Measurements from ENCODE around the gene MEF2A.

Gene MEF2A

DNA sequence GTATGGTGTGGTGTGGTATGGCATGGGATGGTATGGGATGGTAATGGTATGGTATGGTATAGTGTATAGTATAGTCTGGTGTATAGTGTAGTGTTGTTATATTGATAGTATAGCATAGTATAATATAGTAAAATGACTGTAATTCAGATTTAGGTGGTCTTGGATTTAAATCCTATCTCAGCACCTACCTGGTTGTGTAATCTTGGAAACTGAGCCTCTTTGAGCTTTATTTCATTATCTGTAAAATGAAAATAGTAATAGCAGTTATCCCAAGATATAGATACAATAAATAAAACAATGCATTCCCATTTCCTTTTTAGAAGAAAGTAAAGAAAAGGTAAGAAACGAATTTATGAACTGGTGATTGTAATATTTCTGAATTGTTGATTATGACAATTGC, 27.5 kb upstream of the MEF2A start:
- TF ChIP-seq, protein P1, sequence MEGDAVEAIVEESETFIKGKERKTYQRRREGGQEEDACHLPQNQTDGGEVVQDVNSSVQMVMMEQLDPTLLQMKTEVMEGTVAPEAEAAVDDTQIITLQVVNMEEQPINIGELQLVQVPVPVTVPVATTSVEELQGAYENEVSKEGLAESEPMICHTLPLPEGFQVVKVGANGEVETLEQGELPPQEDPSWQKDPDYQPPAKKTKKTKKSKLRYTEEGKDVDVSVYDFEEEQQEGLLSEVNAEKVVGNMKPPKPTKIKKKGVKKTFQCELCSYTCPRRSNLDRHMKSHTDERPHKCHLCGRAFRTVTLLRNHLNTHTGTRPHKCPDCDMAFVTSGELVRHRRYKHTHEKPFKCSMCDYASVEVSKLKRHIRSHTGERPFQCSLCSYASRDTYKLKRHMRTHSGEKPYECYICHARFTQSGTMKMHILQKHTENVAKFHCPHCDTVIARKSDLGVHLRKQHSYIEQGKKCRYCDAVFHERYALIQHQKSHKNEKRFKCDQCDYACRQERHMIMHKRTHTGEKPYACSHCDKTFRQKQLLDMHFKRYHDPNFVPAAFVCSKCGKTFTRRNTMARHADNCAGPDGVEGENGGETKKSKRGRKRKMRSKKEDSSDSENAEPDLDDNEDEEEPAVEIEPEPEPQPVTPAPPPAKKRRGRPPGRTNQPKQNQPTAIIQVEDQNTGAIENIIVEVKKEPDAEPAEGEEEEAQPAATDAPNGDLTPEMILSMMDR (conservative IDR thresholded peaks at IDR 0.05), result no peak
- no peak overlapping the region for H3K27ac ChIP-seq

DNA sequence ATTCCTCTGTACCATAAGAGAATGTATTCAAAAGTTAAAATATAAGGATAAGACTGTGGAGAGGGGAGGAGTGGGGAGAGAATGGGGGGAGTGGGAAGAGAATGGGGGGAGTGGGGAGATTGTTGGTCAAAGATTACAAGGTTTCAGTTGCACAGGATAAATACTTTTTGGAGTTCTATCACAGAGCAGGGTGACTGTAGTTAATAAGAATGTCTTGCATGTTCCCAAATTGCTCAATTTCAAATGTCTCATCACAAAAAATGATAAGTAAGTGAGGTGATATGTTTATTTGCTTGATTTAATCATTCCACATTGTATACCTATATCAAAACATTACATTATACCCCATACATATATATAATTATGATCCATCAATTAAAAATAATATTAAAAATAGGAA, 23.0 kb upstream of the MEF2A start:
- no peak overlapping the region for H3K27ac ChIP-seq
- TF ChIP-seq, protein P1 (conservative IDR thresholded peaks at IDR 0.05), result no peak

DNA sequence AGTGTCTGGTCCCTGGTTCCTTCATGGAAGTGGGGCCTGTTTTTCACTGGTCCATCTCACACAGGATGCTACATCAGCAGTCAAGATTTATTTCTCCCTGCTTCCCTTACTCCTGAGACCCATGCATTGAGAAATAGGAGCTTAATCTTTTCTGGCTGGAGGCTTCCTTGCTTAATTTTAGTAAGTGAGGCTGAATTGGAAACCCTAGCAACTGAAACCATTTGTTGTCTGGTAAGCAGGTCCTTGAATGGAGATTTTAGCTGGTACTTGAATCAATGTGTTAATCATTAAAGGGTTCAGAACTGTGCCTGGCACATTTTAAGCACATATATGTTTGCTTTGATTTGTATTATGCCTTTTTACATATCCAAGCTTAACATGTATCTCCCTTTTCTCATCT, 20.2 kb upstream of the MEF2A start:
- no peak overlapping the region for H3K27ac ChIP-seq
- TF ChIP-seq, protein P1 (conservative IDR thresholded peaks at IDR 0.05), result no peak

DNA sequence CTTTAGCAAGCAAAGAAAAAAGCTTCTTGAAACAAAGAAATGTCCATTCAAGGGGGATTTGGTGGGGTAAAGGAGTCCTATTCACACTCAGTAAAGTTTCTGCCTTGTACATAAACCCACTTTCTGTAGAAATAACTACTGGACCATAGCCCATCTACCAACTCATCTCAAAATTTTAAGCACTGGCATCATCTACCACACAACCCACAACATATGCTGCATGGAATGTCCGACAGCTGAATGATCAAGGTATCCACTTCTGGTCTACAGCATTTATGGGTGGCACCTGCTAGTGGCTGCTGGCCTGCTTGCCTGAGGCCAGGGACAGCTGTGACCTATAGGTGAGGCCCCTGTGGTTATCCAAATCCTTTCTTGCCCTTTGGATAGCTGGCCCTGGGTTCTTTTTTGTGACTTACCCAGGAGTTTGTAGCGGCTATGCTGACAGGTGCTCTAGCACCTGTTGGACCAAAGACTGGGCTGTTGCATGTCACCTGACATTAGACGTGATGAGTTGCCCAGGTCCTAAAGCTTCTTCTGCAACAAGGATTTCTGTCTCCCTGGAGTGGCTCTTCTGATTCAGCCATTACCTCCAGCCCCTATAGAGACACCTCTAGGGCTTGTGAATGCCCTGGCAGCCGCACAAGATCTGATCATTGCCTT, 19.2 kb upstream of the MEF2A start:
- TF ChIP-seq, protein P1 (conservative IDR thresholded peaks at IDR 0.05), result no peak
- no peak overlapping the region; the same call in 1 of the 2 replicates for H3K27ac ChIP-seq

DNA sequence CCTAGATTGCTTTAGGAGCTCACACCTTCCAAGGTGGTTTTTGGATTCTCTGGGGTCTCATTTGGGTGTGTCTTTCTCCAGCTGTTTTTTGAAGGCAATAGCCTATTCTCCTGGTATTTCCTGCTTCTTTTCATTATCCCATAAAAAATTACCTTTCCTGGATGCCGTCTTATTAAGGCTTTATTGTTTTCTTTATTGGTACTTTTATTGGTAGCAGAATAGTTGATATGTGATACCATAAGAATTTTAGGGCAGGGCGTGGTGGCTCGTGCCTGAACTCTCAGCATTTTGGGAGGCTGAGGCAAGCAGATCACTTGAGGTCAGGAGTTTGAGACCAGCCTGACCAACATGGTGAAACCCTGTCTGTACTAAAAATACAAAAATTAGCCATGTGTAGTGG, 18.3 kb upstream of the MEF2A start:
- H3K27ac ChIP-seq, result no peak overlapping the region
- TF ChIP-seq, protein P1 (conservative IDR thresholded peaks at IDR 0.05), result no peak

DNA sequence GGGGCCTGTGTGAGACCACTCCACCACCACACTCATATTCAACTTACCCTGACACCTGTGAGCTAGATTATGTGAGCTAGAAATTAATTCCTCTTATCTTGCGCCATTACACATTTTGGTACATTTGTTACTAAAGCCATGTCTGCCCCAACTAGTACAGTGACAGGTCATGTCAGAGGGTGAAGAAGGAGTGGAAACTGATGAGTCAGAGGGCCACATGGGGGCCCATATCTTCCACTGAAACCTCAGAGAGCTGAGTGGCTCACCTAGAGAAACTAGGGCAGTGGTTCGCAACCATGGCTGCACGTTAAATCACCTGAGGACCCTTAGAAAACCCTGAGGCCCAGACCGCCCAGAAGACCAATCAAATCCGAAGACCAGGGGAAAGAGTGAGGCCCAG, 15.7 kb upstream of the MEF2A start:
- TF ChIP-seq, protein P1 (conservative IDR thresholded peaks at IDR 0.05), result no peak
- H3K27ac ChIP-seq, result no peak overlapping the region

DNA sequence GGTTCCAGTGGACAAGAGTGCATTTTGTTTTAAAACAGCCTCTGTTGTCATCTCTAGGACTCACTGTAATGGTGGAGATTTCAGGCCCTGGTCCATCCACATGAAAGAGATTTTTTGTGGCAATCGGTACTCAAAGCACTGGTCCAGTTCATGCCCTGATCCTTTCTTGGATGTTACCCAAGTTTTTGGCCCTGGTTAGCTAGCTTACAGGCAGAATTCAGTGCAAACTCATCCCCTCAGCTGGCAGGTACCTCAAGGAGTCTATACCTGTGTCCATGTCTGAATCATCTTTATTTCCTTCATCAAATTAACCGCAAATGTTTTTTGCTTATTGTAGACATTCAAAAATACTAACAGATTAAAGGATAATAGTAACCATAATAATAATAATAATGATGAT, 13.7 kb upstream of the MEF2A start:
- TF ChIP-seq, protein P1 (conservative IDR thresholded peaks at IDR 0.05), result no peak
- H3K27ac ChIP-seq, result no peak overlapping the region
